Right lobe of liver (tissue), 4 donors: Measurements from ENCODE around the gene PLK5.

Source experiments
- POLR2A ChIP-seq: fragments of 450-650 bp; IDR thresholded peaks from one replicate; pipeline ENCODE4 v1.6.1; 2017; ENCODE audit warnings: antibody characterized with exemption, mild to moderate bottlenecking
- TF ChIP-seq, protein P1 (sequence below), 4 donors: fragments of 200-600 bp in 3 of 4; fragments of 450-650 bp in 1 of 4; IDR thresholded peaks; one replicate each; pipeline versions ENCODE4 v1.5.1 to v1.8.0; 2016 to 2022; ENCODE audit warnings: antibody characterized with exemption in 4 of 4, mild to moderate bottlenecking in 2 of 4
- donor health status: DM: no; HTN: no; CAD: no.
- donor health status: DM: no; HTN: no; CAD: no.
- donor health status: DM: no; HTN: yes; CAD: no.

DNA sequence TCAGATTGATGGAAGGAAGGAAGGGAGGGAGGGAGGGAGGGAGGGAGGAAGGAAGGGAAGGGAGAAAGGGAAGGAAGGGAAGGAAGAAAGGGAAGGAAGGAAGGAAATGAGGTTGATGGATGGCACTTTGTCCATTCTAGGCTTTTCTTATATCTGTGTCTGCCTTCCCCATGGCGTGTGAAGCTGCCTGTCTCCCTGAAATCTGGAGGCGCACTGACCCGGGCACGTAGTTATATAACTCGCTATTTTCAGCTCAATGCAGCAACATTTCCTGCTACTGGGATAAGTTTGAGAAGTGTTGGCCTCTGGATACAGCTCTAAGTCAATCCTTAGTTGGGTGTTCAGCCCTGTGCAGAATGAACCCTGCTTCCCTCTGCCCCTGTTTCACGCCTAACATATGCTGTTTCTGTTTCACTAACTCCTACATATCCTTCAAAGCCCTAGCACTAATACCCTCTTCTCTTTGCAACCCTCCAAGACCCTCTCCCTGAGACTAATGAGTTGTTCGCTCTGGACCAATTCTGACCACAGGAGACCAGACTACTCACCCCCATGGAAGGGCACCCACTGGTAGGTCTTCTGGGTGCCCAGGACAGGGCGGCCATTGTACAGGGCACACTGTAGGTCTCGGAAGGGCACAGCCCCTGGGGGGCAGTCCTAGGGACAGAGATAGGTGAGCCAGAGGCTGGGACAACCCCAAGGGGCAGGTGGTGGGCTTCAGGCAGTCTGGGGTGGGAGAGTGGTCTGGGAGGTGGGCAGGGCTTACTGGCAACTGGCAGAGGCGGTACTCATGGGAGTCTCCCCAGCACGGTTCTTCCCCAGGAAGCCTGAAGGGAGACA is 14.1 kb upstream of the PLK5 start:
- no peak for TF ChIP-seq POLR2A
- TF ChIP-seq, protein P1, sequence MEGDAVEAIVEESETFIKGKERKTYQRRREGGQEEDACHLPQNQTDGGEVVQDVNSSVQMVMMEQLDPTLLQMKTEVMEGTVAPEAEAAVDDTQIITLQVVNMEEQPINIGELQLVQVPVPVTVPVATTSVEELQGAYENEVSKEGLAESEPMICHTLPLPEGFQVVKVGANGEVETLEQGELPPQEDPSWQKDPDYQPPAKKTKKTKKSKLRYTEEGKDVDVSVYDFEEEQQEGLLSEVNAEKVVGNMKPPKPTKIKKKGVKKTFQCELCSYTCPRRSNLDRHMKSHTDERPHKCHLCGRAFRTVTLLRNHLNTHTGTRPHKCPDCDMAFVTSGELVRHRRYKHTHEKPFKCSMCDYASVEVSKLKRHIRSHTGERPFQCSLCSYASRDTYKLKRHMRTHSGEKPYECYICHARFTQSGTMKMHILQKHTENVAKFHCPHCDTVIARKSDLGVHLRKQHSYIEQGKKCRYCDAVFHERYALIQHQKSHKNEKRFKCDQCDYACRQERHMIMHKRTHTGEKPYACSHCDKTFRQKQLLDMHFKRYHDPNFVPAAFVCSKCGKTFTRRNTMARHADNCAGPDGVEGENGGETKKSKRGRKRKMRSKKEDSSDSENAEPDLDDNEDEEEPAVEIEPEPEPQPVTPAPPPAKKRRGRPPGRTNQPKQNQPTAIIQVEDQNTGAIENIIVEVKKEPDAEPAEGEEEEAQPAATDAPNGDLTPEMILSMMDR (IDR thresholded peaks at IDR 0.05) = no peak
